ENCODE measurements around the gene ONECUT3.

ONECUT3 gene

GRCh38 chr19:1755467-1756171, 2.3 kb downstream of the ONECUT3 start:
- ATAC-seq (ENCODE audit: low read depth): no peak
- TF ChIP-seq, protein P1, sequence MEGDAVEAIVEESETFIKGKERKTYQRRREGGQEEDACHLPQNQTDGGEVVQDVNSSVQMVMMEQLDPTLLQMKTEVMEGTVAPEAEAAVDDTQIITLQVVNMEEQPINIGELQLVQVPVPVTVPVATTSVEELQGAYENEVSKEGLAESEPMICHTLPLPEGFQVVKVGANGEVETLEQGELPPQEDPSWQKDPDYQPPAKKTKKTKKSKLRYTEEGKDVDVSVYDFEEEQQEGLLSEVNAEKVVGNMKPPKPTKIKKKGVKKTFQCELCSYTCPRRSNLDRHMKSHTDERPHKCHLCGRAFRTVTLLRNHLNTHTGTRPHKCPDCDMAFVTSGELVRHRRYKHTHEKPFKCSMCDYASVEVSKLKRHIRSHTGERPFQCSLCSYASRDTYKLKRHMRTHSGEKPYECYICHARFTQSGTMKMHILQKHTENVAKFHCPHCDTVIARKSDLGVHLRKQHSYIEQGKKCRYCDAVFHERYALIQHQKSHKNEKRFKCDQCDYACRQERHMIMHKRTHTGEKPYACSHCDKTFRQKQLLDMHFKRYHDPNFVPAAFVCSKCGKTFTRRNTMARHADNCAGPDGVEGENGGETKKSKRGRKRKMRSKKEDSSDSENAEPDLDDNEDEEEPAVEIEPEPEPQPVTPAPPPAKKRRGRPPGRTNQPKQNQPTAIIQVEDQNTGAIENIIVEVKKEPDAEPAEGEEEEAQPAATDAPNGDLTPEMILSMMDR (IDR thresholded peaks at IDR 0.05; ENCODE audit: poor library complexity, severe bottlenecking): no peak
- no peaks in the 10 kb centered on the region for H3K4me1 ChIP-seq (ENCODE audit: insufficient read depth, poor library complexity, severe bottlenecking)

GRCh38 chr19:1756264-1756663, 3.0 kb downstream of the ONECUT3 start:
- H3K27ac ChIP-seq (ENCODE audit: poor library complexity, severe bottlenecking): no peak overlapping the region
- no peak overlapping the region for H3K4me3 ChIP-seq (ENCODE audit: severe bottlenecking)
- no peaks in the 10 kb centered on the region for H3K4me1 ChIP-seq (ENCODE audit: insufficient read depth, poor library complexity, severe bottlenecking)
- H3K9me3 ChIP-seq (ENCODE audit: severe bottlenecking): no peaks in the 10 kb centered on the region
- TF ChIP-seq, protein P1 (IDR thresholded peaks at IDR 0.05; ENCODE audit: poor library complexity, severe bottlenecking): no peak
- no peaks in the 10 kb centered on the region for H3K36me3 ChIP-seq (ENCODE audit: low read depth)
- ATAC-seq (ENCODE audit: low read depth): no peak
- DNase-seq (ENCODE audit: low spot score): no peak
- peaks cover 86% of the 10 kb centered on the region for H3K27me3 ChIP-seq (ENCODE audit: insufficient read depth, poor library complexity, severe bottlenecking)

More at GRCh38 chr19:1755467-1756171, 2.3 kb downstream of the ONECUT3 start:
- DNase-seq (ENCODE audit: low spot score): no peak
- Histone ChIP-seq H3K27ac (ENCODE audit: poor library complexity, severe bottlenecking) (no peak overlapping the region), H3K9me3 (ENCODE audit: severe bottlenecking) (no peaks in the 10 kb centered on the region), H3K27me3 (ENCODE audit: insufficient read depth, poor library complexity, severe bottlenecking) (peaks cover 86% of the 10 kb centered on the region), H3K36me3 (ENCODE audit: low read depth) (no peaks in the 10 kb centered on the region), H3K4me3 (ENCODE audit: severe bottlenecking) (no peak overlapping the region)

- no peaks in the 10 kb centered on the region for H3K4me1 ChIP-seq (ENCODE audit: insufficient read depth, poor library complexity, severe bottlenecking)
- H3K27ac ChIP-seq (ENCODE audit: poor library complexity, severe bottlenecking): no peak overlapping the region
- H3K27me3 ChIP-seq (ENCODE audit: insufficient read depth, poor library complexity, severe bottlenecking): peaks cover 86% of the 10 kb centered on the region
- TF ChIP-seq, protein P1 (IDR thresholded peaks at IDR 0.05; ENCODE audit: poor library complexity, severe bottlenecking): no peak
- DNase-seq (ENCODE audit: low spot score) (no peak), ATAC-seq (ENCODE audit: low read depth) (no peak)
- no peak overlapping the region for H3K4me3 ChIP-seq (ENCODE audit: severe bottlenecking)
- H3K9me3 ChIP-seq (ENCODE audit: severe bottlenecking): no peaks in the 10 kb centered on the region
- H3K36me3 ChIP-seq (ENCODE audit: low read depth): no peaks in the 10 kb centered on the region
Measured at GRCh38 chr19:1756705-1757465, 3.6 kb downstream of the ONECUT3 start.

DNA sequence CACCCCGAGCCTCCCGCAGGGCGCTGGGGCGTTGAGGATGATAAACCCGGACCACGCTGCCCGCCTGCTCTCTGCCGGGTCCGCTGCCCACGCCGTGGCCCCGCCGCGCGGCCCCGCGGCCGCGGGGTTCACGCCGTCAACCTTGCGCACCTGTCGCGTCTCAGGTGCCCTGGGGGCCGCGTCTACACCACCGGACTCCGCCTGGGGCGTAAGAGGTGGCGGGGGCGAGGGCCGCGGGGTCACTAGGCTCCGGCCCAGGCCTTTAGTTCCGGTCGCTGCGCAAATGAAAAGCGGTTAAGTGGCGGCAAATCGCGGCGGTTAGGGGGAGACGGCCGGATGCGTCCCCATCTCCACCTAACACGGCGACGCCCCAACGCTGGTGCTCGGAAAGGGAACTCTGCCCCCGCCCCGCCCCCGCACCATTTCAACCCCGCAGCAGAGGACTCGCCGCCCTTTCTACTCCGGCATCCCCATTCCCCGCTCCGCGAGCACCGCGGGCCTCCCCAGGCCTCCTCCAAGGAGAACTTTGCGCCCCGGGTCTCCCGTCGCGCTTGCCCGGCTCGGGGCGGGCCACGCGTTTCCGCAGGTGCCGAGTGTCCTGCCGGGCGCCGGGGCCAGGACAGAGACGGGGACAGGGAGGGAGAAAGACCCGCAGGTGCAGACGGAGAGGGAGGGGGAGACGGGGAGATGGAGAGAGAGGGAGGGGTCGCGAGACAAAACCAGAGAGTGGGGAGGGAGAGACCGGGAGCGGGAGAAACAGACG, 4.3 kb downstream of the ONECUT3 start:
- TF ChIP-seq, protein P1 (IDR thresholded peaks at IDR 0.05; ENCODE audit: poor library complexity, severe bottlenecking): no peak
- Histone ChIP-seq H3K4me1 (ENCODE audit: insufficient read depth, poor library complexity, severe bottlenecking) (no peaks in the 10 kb centered on the region), H3K36me3 (ENCODE audit: low read depth) (no peaks in the 10 kb centered on the region), H3K9me3 (ENCODE audit: severe bottlenecking) (no peaks in the 10 kb centered on the region), H3K4me3 (ENCODE audit: severe bottlenecking) (no peak overlapping the region), H3K27ac (ENCODE audit: poor library complexity, severe bottlenecking) (no peak overlapping the region), H3K27me3 (ENCODE audit: insufficient read depth, poor library complexity, severe bottlenecking) (peaks cover 86% of the 10 kb centered on the region)
- no peak for DNase-seq (ENCODE audit: low spot score)
- no peak for ATAC-seq (ENCODE audit: low read depth)

All from RWPE2 (cell line).